ENCODE data around the gene NEK5. TPM values are rescaled to one million over a fixed set of nuclear protein-coding genes. Genes with fewer than 3 reads are reported as not detected.

The NEK5 gene
- total RNA-seq, 1 donor from 2014 or later = not detected

- Histone ChIP-seq H3K4me3 (no peak overlapping the region), H3K27me3 (no peaks in the 10 kb centered on the region), H3K4me1 (no peaks in the 10 kb centered on the region), H3K36me3 (no peaks in the 10 kb centered on the region), H3K27ac (no peak overlapping the region), H3K9me3 (peaks cover 0 to 22% of the 10 kb centered on the region in 2 donors)
- intact Hi-C loops (cut with DNase I) = no loop called here
- DNase-seq (ENCODE audit: low spot score in 2 of 2) = no peak
- TF ChIP-seq CTCF (IDR thresholded peaks at IDR 0.05) = no peak
Observed at GRCh38 chr13:52051400-52051799, 77.5 kb downstream of the NEK5 start.

- intact Hi-C loops (cut with DNase I) = no loop called here
- Histone ChIP-seq H3K36me3 (no peaks in the 10 kb centered on the region), H3K27me3 (no peaks in the 10 kb centered on the region), H3K9me3 (peaks cover 0 to 22% of the 10 kb centered on the region in 2 donors), H3K4me1 (no peaks in the 10 kb centered on the region), H3K4me3 (no peak overlapping the region), H3K27ac (no peak overlapping the region)
- TF ChIP-seq CTCF (IDR thresholded peaks at IDR 0.05) = no peak
- no peak for DNase-seq (ENCODE audit: low spot score in 2 of 2)
Observed at GRCh38 chr13:52048516-52048915, 80.4 kb downstream of the NEK5 start.

- Histone ChIP-seq H3K9me3 (peaks cover 0 to 19% of the 10 kb centered on the region in 2 donors), H3K4me1 (no peaks in the 10 kb centered on the region), H3K27ac (no peak overlapping the region), H3K4me3 (no peak overlapping the region), H3K36me3 (no peaks in the 10 kb centered on the region), H3K27me3 (no peaks in the 10 kb centered on the region)
- DNase-seq (ENCODE audit: low spot score in 2 of 2) = no peak
- TF ChIP-seq CTCF (IDR thresholded peaks at IDR 0.05) = no peak
- intact Hi-C loops (cut with DNase I) = no loop called here
Observed at GRCh38 chr13:52047463-52047862, 81.4 kb downstream of the NEK5 start.

GRCh38 chr13:52043675-52044074 lies 85.2 kb downstream of the NEK5 start:
- H3K4me1 ChIP-seq = no peaks in the 10 kb centered on the region
- no peak overlapping the region for H3K4me3 ChIP-seq
- intact Hi-C loops (cut with DNase I) = no loop called here
- H3K9me3 ChIP-seq = peaks cover 0 to 12% of the 10 kb centered on the region in 2 donors
- no peak overlapping the region for H3K27ac ChIP-seq
- TF ChIP-seq CTCF (IDR thresholded peaks at IDR 0.05) = no peak
- no peak for DNase-seq (ENCODE audit: low spot score in 2 of 2)
- no peaks in the 10 kb centered on the region for H3K27me3 ChIP-seq
- H3K36me3 ChIP-seq = no peaks in the 10 kb centered on the region

- no peak for TF ChIP-seq CTCF (IDR thresholded peaks at IDR 0.05)
- no peak for DNase-seq (ENCODE audit: low spot score in 2 of 2)
- Histone ChIP-seq H3K36me3 (no peaks in the 10 kb centered on the region), H3K27me3 (no peaks in the 10 kb centered on the region), H3K9me3 (peaks cover 0 to 4% of the 10 kb centered on the region in 2 donors), H3K27ac (no peak overlapping the region), H3K4me1 (no peaks in the 10 kb centered on the region), H3K4me3 (no peak overlapping the region)
- intact Hi-C loops (cut with DNase I) = no loop called here
Observed at GRCh38 chr13:52036037-52036436, 92.8 kb downstream of the NEK5 start.

GRCh38 chr13:52034616-52035226 lies 94.2 kb downstream of the NEK5 start:
- Histone ChIP-seq H3K4me1 (no peaks in the 10 kb centered on the region), H3K27me3 (no peaks in the 10 kb centered on the region), H3K9me3 (peaks cover 0 to 8% of the 10 kb centered on the region in 2 donors), H3K36me3 (peaks cover 0 to 2% of the 10 kb centered on the region in 2 donors), H3K4me3 (no peak overlapping the region), H3K27ac (no peak overlapping the region)
- no peak for TF ChIP-seq CTCF (IDR thresholded peaks at IDR 0.05)
- DNase-seq (ENCODE audit: low spot score in 2 of 2) = no peak
- intact Hi-C loops (cut with DNase I) = no loop called here

Measured in ascending aorta (tissue), 2 donors.